GM19463 (cell line): ENCODE data around the gene TTC34.
"Not testable (repeated sequence)": the region's sequence is repeated elsewhere in the genome, so short reads cannot be mapped to it uniquely, and the experiment has no call there.

ENCODE experiments used
- ATAC-seq: cut with Tn5 transposase; IDR thresholded peaks from one replicate; pipeline ENCODE4 v1.9.1; 2021; ENCODE audit warnings: mild to moderate bottlenecking, moderate library complexity; ENCODE audit not compliant: unreplicated experiment

The TTC34 gene

DNA sequence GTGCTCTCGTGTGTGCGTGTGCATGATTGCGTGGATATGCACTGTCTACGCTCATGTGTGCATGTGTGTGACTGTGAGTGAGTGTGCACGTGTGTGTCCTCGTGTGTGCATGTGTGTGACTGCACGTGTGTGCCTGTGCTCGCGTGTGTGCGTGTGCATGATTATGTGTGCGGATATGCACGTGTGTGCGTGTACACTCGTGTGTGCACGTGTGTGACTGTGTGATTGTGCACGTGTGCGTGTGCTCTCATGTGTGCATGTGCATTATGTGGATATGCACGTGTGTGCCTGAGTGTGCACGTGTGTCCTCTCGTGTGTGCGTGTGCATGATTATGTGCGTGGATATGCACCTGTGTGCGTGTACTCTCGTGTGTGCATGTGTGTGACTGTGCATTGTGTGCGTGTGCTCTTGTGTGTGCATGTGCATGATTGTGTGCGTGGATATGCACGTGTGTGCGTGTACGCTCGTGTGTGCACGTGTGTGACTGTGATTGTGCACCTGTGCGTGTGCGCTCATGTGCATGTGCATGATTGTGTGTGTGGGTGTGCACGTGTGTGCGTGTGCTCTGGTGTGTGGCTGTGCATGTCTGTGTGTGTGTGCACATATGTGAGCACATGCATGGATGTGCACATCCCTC is 170.9 kb downstream of the TTC34 start:
- ATAC-seq, result no peak

- no peak for ATAC-seq
These were observed 171.6 kb downstream of the TTC34 start for GRCh38 chr1:2629627-2630497.

- ATAC-seq, result no peak
These were observed 172.4 kb downstream of the TTC34 start for GRCh38 chr1:2628933-2629626.

DNA sequence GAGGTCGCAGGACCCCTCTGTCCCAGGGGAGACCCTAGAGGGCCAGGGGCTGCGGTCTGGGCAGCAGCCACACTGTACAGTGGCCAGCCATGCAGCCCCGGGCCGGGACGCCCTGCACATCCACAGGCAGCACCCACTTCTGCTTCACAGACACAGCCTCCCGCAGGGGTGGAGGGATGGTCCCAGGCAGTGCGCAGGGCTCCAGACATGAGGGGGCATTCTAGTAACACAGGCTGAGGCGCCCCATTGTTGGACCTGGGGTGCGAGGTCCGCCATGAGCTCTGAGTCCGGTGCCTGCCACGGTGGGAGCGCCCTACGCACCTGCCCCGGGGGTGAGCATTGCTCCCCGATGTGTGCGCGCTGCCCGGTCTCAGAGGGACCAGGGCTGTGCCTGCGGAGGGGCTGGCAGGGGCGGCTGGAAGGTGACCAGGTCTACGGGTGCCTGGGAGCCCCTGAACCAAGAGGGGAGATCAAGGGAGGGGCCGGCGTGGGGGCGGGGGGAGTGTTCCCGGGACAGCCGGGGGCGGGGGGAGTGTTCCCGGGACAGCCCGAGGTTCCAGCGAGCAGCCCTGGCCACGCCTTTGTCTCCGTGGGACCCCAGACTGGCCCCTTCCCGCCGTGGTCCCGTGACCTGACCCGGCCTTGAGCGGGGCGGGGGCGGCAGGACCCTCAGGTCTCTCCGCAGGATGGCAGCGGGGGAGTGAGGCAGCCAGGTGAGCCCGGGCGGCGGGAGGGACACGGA is 173.1 kb downstream of the TTC34 start:
- ATAC-seq, result no peak

DNA sequence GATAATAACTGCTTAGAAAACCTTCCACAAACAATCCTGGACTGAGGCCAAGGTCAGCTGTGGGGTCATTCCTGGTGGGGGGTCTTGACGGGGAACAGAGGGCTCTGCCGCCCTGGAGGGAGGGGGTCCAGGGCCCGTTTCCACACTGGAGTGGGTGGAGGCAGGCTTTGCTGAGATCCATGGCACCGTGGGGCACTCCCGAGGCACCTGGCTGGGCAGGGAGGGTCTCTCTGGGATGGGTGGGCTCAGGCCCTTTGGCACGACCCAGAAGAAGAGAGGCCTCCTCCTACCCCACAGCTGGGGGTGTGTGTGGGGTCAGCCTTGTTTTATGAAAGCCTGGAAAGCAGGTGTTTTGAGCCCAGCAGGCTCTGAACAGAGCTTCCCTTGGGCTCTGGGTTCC is 173.7 kb downstream of the TTC34 start:
- ATAC-seq, result no peak

DNA sequence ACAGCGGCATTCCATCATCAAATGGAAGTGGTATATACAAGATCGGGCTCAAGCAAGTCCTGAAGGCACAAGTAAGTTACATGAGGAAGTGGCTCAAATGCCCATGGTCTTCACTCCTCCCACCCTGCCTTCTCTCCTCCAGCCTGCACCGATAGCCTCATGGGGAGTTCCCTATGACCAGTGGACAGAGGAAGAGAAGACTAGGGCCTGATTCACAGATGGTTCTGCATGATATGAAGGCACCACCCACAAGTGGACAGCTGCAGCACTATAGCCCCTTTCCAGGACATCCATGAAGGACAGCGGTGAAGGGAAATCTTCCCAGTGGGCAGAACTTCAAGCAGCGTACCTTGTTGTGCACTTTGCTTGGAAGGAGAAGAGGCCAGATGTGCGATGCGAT is 175.7 kb downstream of the TTC34 start:
- ATAC-seq, result not testable (repeated sequence)

GRCh38 chr1:2625311-2625710 is 176.2 kb downstream of the TTC34 start:
- ATAC-seq, result no peak

DNA sequence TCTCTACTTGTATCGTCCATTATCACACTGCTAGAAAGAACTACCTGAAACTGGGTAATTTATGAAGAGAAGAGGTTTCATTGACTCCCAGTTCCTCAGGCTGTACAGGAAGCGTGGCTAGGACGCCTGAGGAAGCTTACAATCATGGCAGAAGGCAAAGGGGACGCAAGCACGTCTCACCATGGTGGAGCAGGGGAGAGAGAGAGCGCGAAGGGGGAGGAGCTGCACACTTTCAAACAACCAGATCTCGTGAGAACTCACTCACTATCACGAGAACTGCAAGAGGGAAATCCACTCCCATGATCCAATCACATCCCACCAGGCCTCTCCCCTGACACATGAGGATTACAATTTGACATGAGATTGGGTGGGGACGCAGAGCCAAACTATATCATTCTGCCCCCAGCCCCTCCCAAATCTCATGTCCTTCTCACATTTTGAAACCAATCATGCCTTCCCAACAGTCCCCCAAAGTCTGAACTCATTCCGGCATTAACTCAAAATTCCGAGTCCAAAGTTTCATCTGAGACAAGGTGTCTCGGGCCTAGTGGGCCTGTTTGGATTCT is 176.7 kb downstream of the TTC34 start:
- no peak for ATAC-seq

DNA sequence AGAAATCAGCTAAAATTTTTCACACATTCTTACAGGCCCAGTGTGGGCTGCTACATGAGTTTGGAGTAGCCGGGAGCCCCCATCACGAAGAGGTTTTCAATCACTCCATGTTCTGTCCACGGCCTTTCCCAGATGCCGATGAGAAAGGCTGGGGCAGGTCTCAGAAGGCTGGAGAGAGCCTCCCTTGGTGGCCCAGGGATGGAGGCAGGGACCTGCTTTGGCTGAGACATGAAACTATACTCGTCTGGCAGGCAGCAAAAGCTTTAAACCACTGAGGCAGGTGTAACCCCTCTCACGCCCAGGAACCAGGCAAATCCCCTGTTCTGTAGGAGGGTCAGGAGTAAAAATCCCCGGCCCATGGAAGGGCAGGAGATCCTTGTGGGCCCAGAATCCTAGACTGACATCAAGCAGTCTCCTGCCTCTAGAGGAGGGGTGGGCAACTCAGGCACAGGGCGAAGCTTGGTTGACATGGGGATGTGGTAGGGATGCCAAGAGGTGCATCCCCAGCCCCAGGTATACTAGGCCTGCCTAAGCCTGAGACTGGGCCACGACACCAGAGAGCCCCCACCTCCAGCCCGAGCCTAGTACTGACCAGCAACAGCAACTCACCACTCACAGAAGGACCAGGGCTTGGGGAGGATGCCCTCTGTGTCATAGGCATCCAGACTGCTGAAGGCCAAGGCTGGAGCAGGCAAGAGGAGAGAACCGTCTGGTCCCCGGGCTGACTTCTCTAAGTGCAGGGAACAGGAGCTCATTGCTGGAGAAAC is 177.7 kb downstream of the TTC34 start:
- ATAC-seq, result no peak

- no peak for ATAC-seq
These were observed 183.5 kb downstream of the TTC34 start for GRCh38 chr1:2617971-2618470.

- no peak for ATAC-seq
These were observed 187.3 kb downstream of the TTC34 start for GRCh38 chr1:2614145-2614544.

DNA sequence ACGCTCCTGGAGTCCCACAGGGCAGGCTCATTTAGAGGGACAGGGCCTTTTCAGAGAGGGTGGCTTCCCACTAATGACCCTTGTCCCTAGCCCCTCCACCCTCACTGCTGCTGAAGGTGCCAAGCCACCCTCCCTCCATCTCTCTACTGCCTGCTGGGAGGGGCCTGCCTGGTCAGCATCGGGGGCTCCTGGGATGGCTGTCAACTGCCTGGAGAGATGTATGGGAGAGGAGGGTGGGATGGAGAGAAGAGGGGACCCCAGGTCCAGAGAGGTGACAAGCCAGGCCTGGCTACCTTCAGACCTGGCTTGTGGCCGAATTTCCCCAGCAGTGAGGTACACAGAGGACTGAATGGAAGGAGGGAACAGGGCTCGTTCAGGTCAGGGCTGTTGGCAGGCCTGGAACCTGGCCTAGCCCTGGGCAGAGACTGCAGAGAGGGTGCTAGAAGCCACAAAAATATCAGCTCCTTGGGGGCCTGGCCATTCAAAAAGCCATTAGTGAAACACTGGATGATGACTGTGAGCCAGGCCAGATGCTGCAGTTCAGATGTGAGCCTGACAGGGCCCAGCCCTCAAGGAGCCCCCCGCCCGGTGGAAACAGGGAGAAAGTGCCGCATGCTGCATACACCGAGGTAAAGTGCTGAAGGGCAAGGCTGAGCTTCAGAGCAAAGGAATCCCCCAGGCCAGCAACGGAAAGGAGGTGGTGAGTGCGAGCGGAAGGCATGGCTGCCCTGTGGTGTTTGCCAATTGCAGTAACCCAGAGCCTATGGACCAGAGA is 188.7 kb downstream of the TTC34 start:
- ATAC-seq, result no peak

DNA sequence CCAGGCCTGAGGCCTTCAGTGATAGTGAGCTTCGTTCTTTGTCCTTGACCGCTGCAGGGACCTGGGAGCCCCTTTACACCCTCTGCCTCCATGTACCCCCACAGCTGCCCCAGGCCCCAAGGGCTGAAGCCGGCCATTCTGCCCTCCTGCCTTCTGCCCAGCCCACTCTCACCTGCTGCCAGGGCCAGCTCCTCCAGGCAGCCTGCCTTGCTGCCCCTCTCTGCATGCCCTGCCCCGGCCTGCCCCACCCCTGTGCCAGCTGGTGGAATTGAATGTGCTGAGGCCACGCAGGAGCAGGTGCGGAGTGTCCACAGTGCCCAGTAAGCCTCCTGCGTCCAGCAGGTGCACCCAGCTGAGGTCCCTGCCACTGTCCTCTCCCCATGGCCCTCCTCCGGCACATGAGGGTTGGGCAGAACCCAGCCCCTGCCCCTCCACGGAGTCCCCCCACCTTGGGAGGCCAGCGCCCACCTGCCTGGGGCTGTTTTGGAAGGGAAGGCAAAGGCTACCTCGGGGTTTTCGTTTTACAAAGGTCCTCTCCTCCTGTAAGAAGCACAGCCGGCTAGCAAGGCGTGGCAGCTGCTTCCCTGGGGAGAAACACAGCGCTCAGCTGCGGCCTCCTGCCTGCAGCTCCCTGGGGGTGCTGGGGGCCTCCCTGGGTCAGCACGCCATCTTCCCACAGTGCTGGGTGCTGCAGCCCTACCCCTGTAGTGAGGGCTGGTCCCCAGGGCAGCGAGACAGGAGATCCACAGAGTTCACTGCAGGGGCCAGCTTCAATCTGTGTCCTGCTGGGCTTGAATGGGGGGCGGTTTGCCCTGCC is 189.7 kb downstream of the TTC34 start:
- ATAC-seq, result no peak

- no peak for ATAC-seq
These were observed 190.4 kb downstream of the TTC34 start for GRCh38 chr1:2611031-2611501.

DNA sequence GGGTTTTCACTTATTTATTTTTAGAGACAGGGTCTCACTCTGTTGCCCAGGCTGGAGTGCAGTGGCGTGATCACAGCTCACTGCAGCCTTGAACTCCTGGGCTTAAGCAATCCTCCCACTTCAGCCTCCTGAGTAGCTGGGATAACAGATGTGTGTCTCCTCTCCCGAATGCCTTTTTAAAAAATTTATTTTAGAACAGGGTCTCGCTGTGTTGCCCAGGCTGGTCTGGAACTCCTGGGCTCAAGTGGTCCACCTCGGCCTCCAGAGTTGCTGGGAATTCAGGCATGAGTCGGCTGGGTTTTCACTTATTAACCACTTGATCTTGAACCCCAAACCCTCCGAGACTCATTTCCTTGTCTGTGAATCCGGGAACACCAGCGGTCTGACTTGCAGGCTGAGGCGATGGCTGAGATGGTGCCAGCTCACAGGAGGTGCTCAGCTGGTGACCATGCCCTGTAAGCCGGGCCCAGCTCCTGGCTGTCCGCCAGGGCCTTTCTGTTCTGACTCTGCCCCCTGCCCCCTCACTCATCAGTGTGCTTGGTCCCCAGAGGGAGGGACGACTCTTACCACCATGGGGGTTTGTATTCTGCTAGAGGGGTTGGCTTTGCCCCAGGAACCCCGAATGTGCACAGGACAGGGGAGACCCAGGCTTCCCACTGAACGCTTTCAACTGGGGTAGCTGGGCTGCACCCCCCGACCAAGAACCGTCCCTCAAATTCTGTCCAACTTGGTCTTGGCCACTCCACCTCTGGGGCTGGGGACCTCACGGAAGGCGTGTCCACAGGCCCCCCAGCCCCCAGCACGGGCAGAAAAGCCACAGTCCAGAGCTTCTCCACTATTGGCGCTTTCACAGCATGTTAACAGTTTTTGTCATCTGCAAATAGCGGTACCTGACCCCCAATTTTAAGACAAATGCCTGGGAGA is 191.2 kb downstream of the TTC34 start:
- no peak for ATAC-seq

- ATAC-seq, result no peak
These were observed 192.0 kb downstream of the TTC34 start for GRCh38 chr1:2609319-2610035.
